AG04450 (cell line): Measurements from ENCODE around the gene HK2. TPM values are rescaled to one million over a fixed set of nuclear protein-coding genes. Genes with fewer than 3 reads are reported as not detected.
"Not testable (repeated sequence)": the region's sequence is repeated elsewhere in the genome, so short reads cannot be mapped to it uniquely, and the experiment has no call there.

ENCODE experiments used
- CTCF ChIA-PET: fragments of 300-600, 350-600 bp; formaldehyde crosslinking; extraction: SDS; loops from one replicate; lab custom pipeline; 2022; ENCODE audit warnings: antibody characterized with exemption, inconsistent platforms; lab: Charles Lee
- POLR2A ChIA-PET: fragments of 350-600 bp; formaldehyde crosslinking; extraction: SDS; loops from one replicate; lab custom pipeline; 2021; ENCODE audit warnings: antibody characterized with exemption, inconsistent platforms; lab: Yijun Ruan, JAX
- DNase-seq: peaks from one replicate; pipeline ENCODE4 v3.0.0-alpha.2; 2011; ENCODE audit warnings: low read depth, low spot score
- H3K27ac ChIP-seq: one replicate; pipeline ENCODE4 v1.5.1; 2012; ENCODE audit warnings: low read depth, low read length, control low read depth
- H3K27me3 ChIP-seq: one replicate; pipeline ENCODE4 v1.6.0; 2012; ENCODE audit warnings: low read length; ENCODE audit not compliant: control insufficient read depth, insufficient read depth
- H3K4me3 ChIP-seq: 2 replicates; pipeline ENCODE4 v1.5.1; 2011; ENCODE audit warnings: mild to moderate bottlenecking, low read depth, low read length, control low read depth
- H3K9me3 ChIP-seq: 2 replicates; pipeline ENCODE4 v1.5.1; 2012; ENCODE audit warnings: low read length; ENCODE audit not compliant: control insufficient read depth, insufficient read depth
- polyA plus RNA-seq: library from polyadenylated mRNA; depleted of rRNA; stranded (reverse); fragments of >200 nt; gene quantifications from 2 replicates; pipeline ENCODE4 v1.2.3, GENCODE V29; 2011
- TF ChIP-seq, protein P1 (sequence below): IDR thresholded peaks from 2 replicates; pipeline ENCODE4 v1.5.1; 2011; ENCODE audit warnings: low read depth, low read length, control low read depth, inconsistent platforms

HK2 gene
- polyA plus RNA-seq, 1 experiment: 12.5 TPM

DNA sequence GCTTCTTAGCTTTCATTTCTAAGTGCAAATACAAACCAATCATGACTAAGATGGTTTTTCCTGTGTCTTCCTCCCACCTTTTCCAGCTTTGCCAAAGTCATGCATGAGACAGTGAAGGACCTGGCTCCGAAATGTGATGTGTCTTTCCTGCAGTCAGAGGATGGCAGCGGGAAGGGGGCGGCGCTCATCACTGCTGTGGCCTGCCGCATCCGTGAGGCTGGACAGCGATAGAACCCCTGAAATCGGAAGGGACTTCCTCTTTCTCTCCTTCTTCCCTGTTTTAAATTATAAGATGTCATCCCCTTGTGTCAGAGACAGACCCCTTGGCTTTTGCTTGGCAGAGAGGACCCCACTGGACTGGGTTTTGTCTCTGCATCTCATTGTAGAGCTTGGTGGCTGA lies 56.8 kb downstream of the HK2 start:
- CTCF ChIA-PET: interaction anchor here (1.3 kb wide), 1 partner anchor 15 kb away, joined by 3 read pairs; no protein-coding TSS in a partner anchor

DNA sequence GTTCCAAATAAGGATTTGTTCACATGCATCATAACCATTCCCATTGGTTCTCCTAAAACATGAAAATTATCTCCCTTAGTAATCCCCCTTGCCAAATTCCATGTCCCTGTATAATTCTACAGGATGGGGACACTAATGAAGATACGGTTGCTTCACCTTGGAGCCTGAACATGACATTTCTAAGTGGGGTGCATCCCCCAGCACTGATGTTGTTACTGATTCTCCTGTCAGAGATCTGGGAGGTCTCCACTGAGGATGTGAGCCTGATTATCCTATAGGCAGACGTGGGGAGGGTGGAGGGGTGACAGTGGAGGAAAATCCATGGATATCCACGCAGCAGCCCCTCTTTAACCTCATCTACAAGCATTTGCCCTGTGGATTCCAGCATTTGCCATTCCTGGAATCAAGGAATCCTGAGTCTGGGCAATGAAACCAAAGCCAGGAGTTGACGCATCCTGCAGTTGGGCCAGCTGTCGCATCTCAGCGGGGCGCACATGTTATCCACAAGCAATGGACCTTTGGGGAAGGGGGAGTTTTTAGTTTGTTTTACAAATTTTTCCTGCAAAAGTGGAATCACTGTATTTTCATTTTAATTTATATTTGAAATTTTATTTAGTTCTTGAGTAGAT lies 57.3 kb downstream of the HK2 start:
- Histone ChIP-seq H3K27me3 (no peaks in the 10 kb centered on the region), H3K4me3 (no peak overlapping the region), H3K9me3 (peaks cover 5% of the 10 kb centered on the region; the same call in 1 of the 2 replicates), H3K27ac (no peak overlapping the region)
- DNase-seq: no peak
- ChIA-PET CTCF (interaction anchor here (1.3 kb wide), 1 partner anchor 15 kb away, joined by 3 read pairs; no protein-coding TSS in a partner anchor), POLR2A (no interaction called here)
- TF ChIP-seq, protein P1, sequence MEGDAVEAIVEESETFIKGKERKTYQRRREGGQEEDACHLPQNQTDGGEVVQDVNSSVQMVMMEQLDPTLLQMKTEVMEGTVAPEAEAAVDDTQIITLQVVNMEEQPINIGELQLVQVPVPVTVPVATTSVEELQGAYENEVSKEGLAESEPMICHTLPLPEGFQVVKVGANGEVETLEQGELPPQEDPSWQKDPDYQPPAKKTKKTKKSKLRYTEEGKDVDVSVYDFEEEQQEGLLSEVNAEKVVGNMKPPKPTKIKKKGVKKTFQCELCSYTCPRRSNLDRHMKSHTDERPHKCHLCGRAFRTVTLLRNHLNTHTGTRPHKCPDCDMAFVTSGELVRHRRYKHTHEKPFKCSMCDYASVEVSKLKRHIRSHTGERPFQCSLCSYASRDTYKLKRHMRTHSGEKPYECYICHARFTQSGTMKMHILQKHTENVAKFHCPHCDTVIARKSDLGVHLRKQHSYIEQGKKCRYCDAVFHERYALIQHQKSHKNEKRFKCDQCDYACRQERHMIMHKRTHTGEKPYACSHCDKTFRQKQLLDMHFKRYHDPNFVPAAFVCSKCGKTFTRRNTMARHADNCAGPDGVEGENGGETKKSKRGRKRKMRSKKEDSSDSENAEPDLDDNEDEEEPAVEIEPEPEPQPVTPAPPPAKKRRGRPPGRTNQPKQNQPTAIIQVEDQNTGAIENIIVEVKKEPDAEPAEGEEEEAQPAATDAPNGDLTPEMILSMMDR: no peak

More for the DNA sequence above, 56.8 kb downstream of the HK2 start:
- TF ChIP-seq, protein P1: no peak
- no peak for DNase-seq
- H3K4me3 ChIP-seq: no peak overlapping the region
- peaks cover 5% of the 10 kb centered on the region; the same call in 1 of the 2 replicates for H3K9me3 ChIP-seq
- H3K27me3 ChIP-seq: no peaks in the 10 kb centered on the region
- POLR2A ChIA-PET: no interaction called here
- H3K27ac ChIP-seq: no peak overlapping the region

DNA sequence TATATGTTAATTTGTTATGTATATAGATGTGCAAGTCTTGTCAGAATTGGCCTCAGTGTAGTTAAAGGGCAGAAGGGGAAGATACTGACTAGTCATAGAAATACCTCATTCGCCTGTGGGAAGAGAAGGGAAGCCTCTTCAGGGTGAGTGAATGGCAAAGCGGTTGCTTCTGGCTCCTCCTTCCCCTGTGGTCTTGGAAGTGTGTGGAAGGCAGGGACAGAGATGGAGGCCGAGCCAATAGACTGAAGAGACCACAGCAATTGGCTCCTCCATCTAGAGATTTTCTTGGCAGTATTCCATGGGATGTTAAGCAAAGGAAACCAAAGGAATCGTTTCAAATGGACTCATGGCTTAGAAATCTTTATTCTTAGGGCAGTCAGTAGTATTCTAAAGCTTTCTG lies 57.9 kb downstream of the HK2 start:
- H3K4me3 ChIP-seq, H3K27me3 ChIP-seq, DNase-seq, POLR2A ChIA-PET, H3K27ac ChIP-seq, H3K9me3 ChIP-seq: not testable (repeated sequence)
- CTCF ChIA-PET: interaction anchor here (2.2 kb wide), 1 partner anchor 15 kb away, joined by 11 read pairs; no protein-coding TSS in a partner anchor

DNA sequence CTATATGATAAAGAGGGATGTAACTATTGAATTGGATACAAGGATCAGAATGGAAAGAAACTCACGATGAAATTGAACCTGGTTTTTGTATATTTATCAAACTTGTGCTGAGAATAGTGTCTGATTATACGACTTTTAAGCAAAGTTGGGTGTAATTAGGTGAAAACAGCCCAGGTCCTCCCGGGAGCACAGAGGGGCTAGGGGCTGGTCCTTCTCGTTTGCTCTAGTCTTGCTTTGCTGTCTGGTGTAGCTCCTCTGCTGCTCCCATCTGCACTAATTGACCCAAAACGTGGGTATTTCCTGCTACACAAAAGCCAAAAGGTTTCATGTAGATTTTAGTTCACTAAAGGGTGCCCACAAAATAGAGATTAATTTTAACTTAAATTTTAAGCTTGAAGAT lies 58.7 kb downstream of the HK2 start:
- CTCF ChIA-PET: interaction anchor here (2.2 kb wide), 1 partner anchor 16 kb away, joined by 11 read pairs; no protein-coding TSS in a partner anchor
- Histone ChIP-seq H3K27ac (no peak overlapping the region), H3K4me3 (no peak overlapping the region), H3K27me3 (no peaks in the 10 kb centered on the region), H3K9me3 (peaks cover 5% of the 10 kb centered on the region; the same call in 1 of the 2 replicates)
- TF ChIP-seq, protein P1: no peak
- no peak for DNase-seq
- POLR2A ChIA-PET: no interaction called here

DNA sequence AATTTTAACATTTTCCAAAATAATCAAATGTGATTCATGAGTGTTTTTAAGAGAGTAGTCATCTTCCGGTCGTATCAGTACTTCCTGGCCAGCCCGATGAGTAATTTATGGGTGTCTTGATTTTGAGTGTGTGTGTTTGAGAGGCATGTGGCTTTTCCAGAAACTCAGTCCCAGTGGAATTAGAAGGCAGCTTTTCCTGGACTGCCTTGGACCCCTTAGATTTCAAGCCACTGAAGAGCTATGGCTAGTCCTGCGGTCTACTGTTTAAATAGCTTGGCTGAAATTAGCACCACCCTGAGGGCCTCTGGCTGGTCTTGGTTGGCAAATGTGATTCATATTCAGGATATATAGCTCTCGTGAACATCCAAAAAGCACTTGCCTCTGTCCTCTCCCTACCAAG lies 59.4 kb downstream of the HK2 start:
- CTCF ChIA-PET: interaction anchor here (1.0 to 2.2 kb wide), 4 partner anchors 17 to 306 kb away, joined by 4 to 11 read pairs (median 5); partner anchors contain the start of gene TACR1

More for the DNA sequence above, 59.4 kb downstream of the HK2 start:
- TF ChIP-seq, protein P1: no peak
- peaks cover 5% of the 10 kb centered on the region; the same call in 1 of the 2 replicates for H3K9me3 ChIP-seq
- H3K27ac ChIP-seq: peak overlapping the region; percentile 71
- POLR2A ChIA-PET: no interaction called here
- no peak overlapping the region for H3K4me3 ChIP-seq
- H3K27me3 ChIP-seq: no peaks in the 10 kb centered on the region
- no peak for DNase-seq
